WERI-Rb-1 (cell line): ENCODE measurements around the gene FCN3.
"Not testable (repeated sequence)": the region's sequence is repeated elsewhere in the genome, so short reads cannot be mapped to it uniquely, and the experiment has no call there.

Experiments used
- DNase-seq: peaks from one replicate; pipeline ENCODE4 v3.0.0-alpha.2; 2020
- H3K27ac ChIP-seq: fragments of 250-450 bp; sonication (Bioruptor Pico); 2 replicates; pipeline ENCODE4 v1.5.1; 2020; ENCODE audit warnings: mild to moderate bottlenecking, moderate library complexity
- H3K27me3 ChIP-seq: fragments of 250-450 bp; sonication (Bioruptor Pico); 2 replicates; pipeline ENCODE4 v1.5.1; 2021; ENCODE audit warnings: mild to moderate bottlenecking, low read depth, moderate library complexity; ENCODE audit not compliant: insufficient read depth, severe bottlenecking
- H3K36me3 ChIP-seq: fragments of 250-450 bp; sonication (Bioruptor Pico); 2 replicates; pipeline ENCODE4 v1.5.1; 2020; ENCODE audit warnings: mild to moderate bottlenecking, moderate library complexity
- H3K4me3 ChIP-seq: 2 replicates; pipeline ENCODE4 v1.5.1; 2011; ENCODE audit warnings: low read depth, mild to moderate bottlenecking, control low read depth, low read length
- H3K9me3 ChIP-seq: fragments of 250-450 bp; sonication (Bioruptor Pico); 2 replicates; pipeline ENCODE4 v1.5.1; 2021; ENCODE audit warnings: mild to moderate bottlenecking, moderate library complexity; ENCODE audit not compliant: severe bottlenecking
- TF ChIP-seq, protein P1 (sequence below): IDR thresholded peaks from 2 replicates; pipeline ENCODE4 v1.5.1; 2011; ENCODE audit warnings: low read depth, mild to moderate bottlenecking, control low read depth, inconsistent platforms, low read length

FCN3 gene

DNA sequence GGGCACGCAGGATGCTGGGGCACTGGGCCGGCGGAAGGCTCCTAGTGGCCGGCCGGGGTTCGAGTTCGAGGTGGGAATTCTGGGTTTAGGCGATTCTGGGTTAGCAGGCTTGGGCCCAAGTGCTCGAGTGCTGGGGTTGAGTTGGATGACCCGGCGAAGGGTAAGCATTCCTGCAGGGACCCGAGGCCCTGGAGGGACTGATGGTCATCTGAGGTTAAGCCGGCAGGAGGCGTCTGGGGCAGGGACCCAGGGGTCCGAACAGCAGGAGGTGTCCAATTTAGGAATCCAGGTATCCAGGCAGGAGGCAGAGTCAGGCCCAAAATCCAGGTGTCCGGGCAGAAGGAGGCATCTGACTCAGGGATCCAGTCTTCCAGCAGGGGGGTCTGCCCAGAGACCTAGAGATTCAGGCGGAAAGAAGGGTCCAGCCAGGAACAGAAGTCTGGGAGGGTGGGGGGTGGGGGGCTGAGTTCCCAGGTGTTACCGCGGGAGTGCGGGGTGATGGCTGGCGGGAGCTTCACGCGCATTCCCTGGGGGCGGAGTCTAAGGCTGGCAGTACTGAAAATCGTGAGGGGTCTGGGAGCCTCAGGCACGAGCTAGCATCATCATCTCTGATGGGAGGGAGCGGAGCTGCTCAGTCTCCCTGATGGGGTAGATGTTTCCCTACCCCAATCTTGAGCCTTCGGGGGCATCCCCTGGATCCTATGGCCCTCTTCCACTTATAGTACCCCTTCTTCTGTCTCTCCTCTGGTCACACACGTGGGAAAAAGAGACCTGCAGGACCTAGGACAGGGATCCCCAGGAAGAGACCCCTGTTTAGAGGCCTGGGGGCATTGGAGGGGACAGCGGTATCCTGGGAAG is 18.4 kb upstream of the FCN3 start:
- no peaks in the 10 kb centered on the region for H3K27me3 ChIP-seq
- no peaks in the 10 kb centered on the region for H3K36me3 ChIP-seq
- DNase-seq, result peak; percentile 36
- peak overlapping the region; percentile 56 for H3K27ac ChIP-seq
- no peaks in the 10 kb centered on the region for H3K9me3 ChIP-seq
- peak overlapping the region; percentile 67 for H3K4me3 ChIP-seq
- TF ChIP-seq, protein P1, sequence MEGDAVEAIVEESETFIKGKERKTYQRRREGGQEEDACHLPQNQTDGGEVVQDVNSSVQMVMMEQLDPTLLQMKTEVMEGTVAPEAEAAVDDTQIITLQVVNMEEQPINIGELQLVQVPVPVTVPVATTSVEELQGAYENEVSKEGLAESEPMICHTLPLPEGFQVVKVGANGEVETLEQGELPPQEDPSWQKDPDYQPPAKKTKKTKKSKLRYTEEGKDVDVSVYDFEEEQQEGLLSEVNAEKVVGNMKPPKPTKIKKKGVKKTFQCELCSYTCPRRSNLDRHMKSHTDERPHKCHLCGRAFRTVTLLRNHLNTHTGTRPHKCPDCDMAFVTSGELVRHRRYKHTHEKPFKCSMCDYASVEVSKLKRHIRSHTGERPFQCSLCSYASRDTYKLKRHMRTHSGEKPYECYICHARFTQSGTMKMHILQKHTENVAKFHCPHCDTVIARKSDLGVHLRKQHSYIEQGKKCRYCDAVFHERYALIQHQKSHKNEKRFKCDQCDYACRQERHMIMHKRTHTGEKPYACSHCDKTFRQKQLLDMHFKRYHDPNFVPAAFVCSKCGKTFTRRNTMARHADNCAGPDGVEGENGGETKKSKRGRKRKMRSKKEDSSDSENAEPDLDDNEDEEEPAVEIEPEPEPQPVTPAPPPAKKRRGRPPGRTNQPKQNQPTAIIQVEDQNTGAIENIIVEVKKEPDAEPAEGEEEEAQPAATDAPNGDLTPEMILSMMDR, result peak; percentile 40; the same call in 1 of the 2 replicates

DNA sequence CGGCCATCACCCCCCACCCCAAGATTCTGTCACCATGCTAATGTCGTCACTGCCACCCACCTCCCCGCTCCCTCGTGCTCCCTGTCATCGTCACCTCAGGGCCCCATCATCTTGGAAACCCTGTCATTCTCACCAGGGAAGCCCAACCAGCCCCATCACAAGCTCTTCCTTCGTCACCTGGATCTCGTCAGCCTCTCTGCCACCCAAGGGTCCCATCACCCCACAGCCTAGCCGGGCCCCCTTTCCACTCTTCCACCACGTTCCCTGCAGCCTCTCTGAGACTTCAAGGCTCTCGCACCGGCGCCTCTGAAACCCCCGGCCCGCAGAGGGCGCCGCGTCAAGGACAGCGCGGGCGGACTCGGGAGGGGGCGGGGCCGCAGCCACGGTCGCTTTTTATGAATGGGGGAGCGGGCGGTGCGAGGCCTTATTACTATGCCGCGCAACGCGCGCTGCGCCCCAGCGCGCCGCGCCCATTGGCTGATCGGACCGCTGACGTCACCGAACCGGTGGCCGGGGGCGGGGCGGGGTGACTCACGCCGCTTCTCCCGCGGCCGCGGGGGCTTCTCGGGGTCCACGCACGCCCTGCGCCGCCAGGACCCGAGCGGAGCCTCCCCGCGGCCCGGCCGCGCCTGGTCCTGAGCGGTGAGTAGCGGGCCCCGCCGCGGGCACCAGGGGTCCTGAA is 17.6 kb upstream of the FCN3 start, which contains the start of gene GPR3:
TSS of gene GPR3 (plus strand) at position 527 of the 682 bp plus-strand sequence. CDS start 1,177 bp downstream, outside the sequence.
- DNase-seq, result peak; percentile 94
- Histone ChIP-seq H3K36me3 (no peaks in the 10 kb centered on the region), H3K9me3 (no peaks in the 10 kb centered on the region), H3K27ac (peak within 1 kb of the TSS; percentile 56), H3K27me3 (no peaks in the 10 kb centered on the region), H3K4me3 (peak within 1 kb of the TSS; percentile 67)
- TF ChIP-seq, protein P1, result peak; percentile 63

DNA sequence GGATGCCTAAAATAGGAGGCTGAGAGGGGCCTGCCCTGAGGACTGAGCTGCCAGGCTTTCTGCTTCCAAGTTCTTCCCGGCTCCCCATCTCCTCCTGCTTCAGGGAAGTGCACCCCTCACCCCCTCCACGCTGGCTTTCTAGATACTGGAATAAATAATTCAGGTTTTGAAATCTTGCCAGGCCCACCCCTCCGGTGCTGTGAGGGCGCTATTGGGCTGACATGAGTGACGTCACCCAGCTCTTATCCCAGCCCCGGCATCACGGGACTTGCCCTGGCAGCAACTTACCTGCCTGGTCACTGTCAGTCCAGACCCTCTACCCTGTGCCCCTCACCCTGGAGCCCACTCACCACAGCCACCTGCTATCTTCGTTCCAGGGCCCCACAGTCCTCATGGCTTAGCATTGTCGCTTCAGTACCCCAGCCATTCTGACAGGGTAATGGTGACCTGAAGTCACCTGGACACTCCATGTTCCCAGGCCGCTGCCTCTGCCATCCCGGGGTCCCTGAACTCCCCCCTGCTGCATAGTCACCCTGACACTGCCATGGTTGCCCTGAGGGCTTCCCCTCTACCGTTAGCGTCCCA is 17.0 kb upstream of the FCN3 start:
- Histone ChIP-seq H3K36me3 (no peaks in the 10 kb centered on the region), H3K27ac (no peak overlapping the region), H3K27me3 (no peaks in the 10 kb centered on the region), H3K9me3 (no peaks in the 10 kb centered on the region), H3K4me3 (no peak overlapping the region)
- TF ChIP-seq, protein P1, result no peak
- peak; percentile 39 for DNase-seq

DNA sequence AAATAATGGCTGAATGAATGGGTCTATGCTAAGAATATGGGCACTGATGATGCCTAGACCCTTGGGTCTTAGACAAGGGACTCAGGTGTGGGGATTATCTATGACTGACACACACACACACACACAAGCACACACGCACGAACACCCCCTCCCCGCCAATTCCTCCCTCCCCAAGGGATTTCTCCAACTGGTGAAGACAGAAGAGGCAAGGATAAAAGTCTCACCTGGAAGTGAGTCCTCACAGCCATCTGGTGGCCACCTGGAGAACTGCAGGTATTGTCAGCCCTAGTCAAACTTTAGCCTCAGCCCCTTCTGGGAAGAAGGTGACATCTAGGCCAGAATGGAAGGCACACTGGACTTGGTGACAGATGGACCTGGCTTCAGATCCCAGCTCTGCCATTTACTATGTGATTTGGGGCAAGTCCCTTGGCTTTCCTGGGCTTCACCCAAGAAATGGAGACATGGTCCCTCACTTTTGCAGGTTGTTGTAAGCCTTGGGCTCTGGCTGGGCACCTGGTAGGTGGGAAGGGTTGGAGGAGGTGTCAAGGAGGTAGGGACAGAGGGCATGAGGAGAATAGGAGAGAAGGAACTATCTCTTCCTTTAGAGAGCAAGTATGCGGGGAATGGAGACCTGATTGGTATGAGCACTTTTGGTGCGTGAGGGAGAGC is 13.8 kb upstream of the FCN3 start:
- H3K36me3 ChIP-seq, result no peaks in the 10 kb centered on the region
- TF ChIP-seq, protein P1, result peak; percentile 94
- DNase-seq, result peak; percentile 83
- no peaks in the 10 kb centered on the region for H3K27me3 ChIP-seq
- no peak overlapping the region for H3K27ac ChIP-seq
- no peak overlapping the region for H3K4me3 ChIP-seq
- H3K9me3 ChIP-seq, result no peaks in the 10 kb centered on the region

DNA sequence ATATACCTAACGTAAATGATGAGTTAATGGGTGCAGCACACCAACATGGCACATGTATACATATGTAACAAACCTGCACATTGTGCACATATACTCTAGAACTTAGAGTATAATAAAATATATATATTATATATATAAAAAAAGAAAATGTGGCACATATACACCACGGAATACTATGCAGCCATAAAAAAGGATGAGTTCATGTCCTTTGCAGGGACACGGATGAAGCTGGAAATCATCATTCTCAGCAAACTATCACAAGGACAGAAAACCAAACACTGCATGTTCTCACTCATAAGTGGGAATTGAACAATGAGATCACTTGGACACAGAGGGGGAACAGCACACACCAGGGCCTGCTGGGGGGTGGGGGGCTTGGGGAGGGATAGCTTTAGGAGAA is 10.2 kb upstream of the FCN3 start:
- H3K4me3 ChIP-seq, H3K27ac ChIP-seq, H3K9me3 ChIP-seq, H3K27me3 ChIP-seq, DNase-seq, H3K36me3 ChIP-seq: not testable (repeated sequence)
